RWPE2 (cell line): Measurements from ENCODE around the gene MNT.

Experiments used
- ATAC-seq: fragments of 200-7000 bp; cut with Tn5 transposase; 3 replicates; pipeline ENCODE4 v1.9.1; 2021; ENCODE audit warnings: low read depth
- DNase-seq: peaks from one replicate; pipeline ENCODE4 v3.0.0-alpha.2; 2020; ENCODE audit warnings: low spot score
- H3K27ac ChIP-seq: fragments of 450-650 bp; 2 replicates; pipeline ENCODE4 v1.5.1; 2017; ENCODE audit warnings: mild to moderate bottlenecking; ENCODE audit not compliant: poor library complexity, severe bottlenecking
- H3K27me3 ChIP-seq: fragments of 250-450 bp; sonication (Bioruptor Pico); 2 replicates; pipeline ENCODE4 v1.5.1; 2021; ENCODE audit warnings: mild to moderate bottlenecking, moderate library complexity; ENCODE audit not compliant: insufficient read depth, poor library complexity, severe bottlenecking
- H3K36me3 ChIP-seq: fragments of 250-450 bp; sonication (Bioruptor Pico); 2 replicates; pipeline ENCODE4 v1.5.1; 2020; ENCODE audit warnings: low read depth, mild to moderate bottlenecking, moderate library complexity
- H3K4me1 ChIP-seq: fragments of 250-450 bp; sonication (Bioruptor Pico); 2 replicates; pipeline ENCODE4 v1.5.1; 2021; ENCODE audit warnings: mild to moderate bottlenecking, moderate library complexity; ENCODE audit not compliant: insufficient read depth, poor library complexity, severe bottlenecking
- H3K4me3 ChIP-seq: fragments of 250-450 bp; sonication (Bioruptor Pico); 2 replicates; pipeline ENCODE4 v1.5.1; 2021; ENCODE audit warnings: mild to moderate bottlenecking, moderate library complexity; ENCODE audit not compliant: severe bottlenecking
- H3K9me3 ChIP-seq: fragments of 250-450 bp; sonication (Bioruptor Pico); 2 replicates; pipeline ENCODE4 v1.5.1; 2021; ENCODE audit warnings: mild to moderate bottlenecking, moderate library complexity; ENCODE audit not compliant: severe bottlenecking
- CTCF ChIP-seq: fragments of 450-650 bp; IDR thresholded peaks from one replicate; pipeline ENCODE4 v1.5.1; 2017; ENCODE audit warnings: mild to moderate bottlenecking, moderate library complexity; ENCODE audit not compliant: poor library complexity, severe bottlenecking

Gene MNT

GRCh38 chr17:2418572-2418971 lies 17.7 kb upstream of the MNT start:
- Histone ChIP-seq H3K4me3 (no peak overlapping the region), H3K27me3 (no peaks in the 10 kb centered on the region), H3K27ac (no peak overlapping the region), H3K4me1 (peaks cover 11% of the 10 kb centered on the region), H3K9me3 (no peaks in the 10 kb centered on the region), H3K36me3 (peaks cover 42% of the 10 kb centered on the region)
- DNase-seq, result no peak
- ATAC-seq, result no peak
- TF ChIP-seq CTCF, result no peak

GRCh38 chr17:2416010-2416734 lies 15.3 kb upstream of the MNT start:
- no peaks in the 10 kb centered on the region for H3K27me3 ChIP-seq
- ATAC-seq, result peak; percentile 78
- H3K4me3 ChIP-seq, result no peak overlapping the region
- H3K4me1 ChIP-seq, result no peaks in the 10 kb centered on the region
- DNase-seq, result no peak
- peaks cover 40% of the 10 kb centered on the region for H3K36me3 ChIP-seq
- no peaks in the 10 kb centered on the region for H3K9me3 ChIP-seq
- no peak overlapping the region for H3K27ac ChIP-seq
- TF ChIP-seq CTCF, result peak; percentile 95

- no peak overlapping the region for H3K27ac ChIP-seq
- no peaks in the 10 kb centered on the region for H3K9me3 ChIP-seq
- no peak for TF ChIP-seq CTCF
- ATAC-seq (no peak), DNase-seq (no peak)
- no peaks in the 10 kb centered on the region for H3K27me3 ChIP-seq
- H3K4me3 ChIP-seq, result no peak overlapping the region
- no peaks in the 10 kb centered on the region for H3K4me1 ChIP-seq
- peaks cover 29% of the 10 kb centered on the region for H3K36me3 ChIP-seq
These were observed 14.2 kb upstream of the MNT start for GRCh38 chr17:2415081-2415480.

- no peak for DNase-seq
- no peak for ATAC-seq
- TF ChIP-seq CTCF, result no peak
- Histone ChIP-seq H3K4me1 (no peaks in the 10 kb centered on the region), H3K27me3 (no peaks in the 10 kb centered on the region), H3K4me3 (no peak overlapping the region), H3K9me3 (no peaks in the 10 kb centered on the region), H3K36me3 (peaks cover 27% of the 10 kb centered on the region), H3K27ac (no peak overlapping the region)
These were observed 13.7 kb upstream of the MNT start for GRCh38 chr17:2414446-2415064.

- Histone ChIP-seq H3K27me3 (no peaks in the 10 kb centered on the region), H3K4me1 (peaks cover 4% of the 10 kb centered on the region), H3K36me3 (peaks cover 27% of the 10 kb centered on the region), H3K27ac (no peak overlapping the region), H3K9me3 (no peaks in the 10 kb centered on the region), H3K4me3 (no peak overlapping the region)
- peak; percentile 25; the same call in 1 of the 3 replicates for ATAC-seq
- peak; percentile 24 for TF ChIP-seq CTCF
- DNase-seq, result no peak
These were observed 11.7 kb upstream of the MNT start for GRCh38 chr17:2412561-2413021.
